ENCODE results near the gene BABAM2.

Gene BABAM2

DNA sequence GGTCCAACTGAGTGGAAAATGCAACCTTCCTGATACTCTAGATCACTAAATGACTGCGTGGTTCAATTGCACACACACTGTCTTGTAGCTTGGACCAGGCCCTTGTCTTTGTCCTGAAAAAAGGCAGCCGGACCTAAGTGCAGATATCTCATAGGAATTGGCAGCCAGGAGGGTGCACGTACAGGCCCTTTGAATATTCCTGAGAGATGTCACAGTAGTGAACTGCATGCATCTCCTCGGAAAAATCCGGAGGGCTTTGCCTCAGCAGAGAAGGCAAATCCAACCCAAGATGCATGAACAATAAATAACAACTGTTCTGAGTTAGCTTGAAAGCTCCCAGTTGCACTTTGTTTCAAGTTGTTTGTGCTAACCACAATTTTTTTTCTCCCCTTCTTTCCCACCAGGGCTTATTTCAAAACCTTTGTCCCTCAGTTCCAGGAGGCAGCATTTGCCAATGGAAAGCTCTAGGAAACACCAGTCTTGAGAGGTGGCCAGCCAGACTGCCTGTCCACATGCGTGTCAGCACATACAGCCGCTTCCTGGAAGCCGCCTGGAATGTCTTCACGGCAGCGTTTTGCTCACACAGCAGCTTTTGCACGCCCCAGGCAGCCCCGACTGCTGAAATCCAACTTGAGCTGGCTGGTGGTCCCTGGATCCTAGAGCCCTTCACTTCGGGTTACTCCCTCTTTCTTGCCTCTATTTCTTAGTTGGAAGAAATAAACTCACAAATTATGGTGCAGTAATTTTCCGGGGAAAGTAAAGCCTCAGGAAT is 447.7 kb downstream of the BABAM2 start:
- DNase-seq, result no peak

DNA sequence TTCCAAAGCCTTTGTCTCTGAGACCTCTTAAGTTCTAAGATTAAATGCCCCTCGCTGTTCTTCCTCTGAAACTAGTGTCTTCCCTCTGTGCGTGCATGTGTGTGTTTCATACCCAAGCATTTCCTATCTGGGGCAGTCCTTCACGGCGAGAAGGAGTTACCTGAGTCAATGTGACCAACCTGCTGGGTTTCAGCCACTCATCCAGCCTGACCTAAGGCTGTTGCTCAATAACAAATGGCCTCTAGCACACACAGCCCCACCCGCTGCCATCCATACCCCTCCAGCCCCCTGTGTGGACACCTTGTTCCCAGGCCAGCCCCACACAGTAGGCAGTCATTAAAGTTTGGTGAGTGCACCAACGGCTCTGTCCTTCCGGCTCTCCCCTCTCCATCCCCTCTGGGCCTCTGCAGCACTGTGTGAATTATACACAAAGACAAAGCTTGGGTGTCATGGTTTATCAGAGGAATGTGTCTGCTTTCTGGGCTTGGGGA is 448.3 kb downstream of the BABAM2 start:
- no peak for DNase-seq

DNA sequence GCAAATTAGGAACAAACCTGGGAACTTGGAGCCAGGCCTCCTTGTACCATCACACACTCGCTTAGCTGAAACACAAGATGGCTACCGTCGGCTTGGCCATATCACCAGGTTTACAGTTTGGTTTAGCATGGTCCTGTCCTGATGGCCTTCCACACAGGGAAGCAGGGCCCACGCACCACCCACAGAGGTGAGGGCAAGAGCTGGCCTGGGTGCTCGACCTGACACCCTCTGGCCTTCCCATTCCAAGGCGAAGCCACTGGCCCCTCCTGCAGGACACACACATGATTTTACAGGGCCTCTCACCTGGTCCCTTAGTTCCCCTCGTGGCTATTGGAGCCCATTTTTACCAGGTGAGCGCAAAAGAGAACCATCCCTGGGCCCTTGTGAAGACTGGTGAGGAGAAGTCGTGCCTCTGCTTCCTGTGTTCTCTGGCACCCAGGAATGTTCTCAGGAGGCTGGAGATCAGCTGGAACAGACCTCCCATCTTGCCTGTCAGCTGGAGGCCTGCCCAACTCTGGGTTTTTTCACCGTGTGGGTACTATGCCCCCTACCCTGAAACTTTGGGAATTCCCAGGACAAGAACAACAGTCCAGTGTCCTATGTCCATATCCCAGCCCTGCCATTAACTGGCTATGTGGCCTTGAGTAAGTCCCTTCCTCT is 449.1 kb downstream of the BABAM2 start:
- no peak for DNase-seq

DNA sequence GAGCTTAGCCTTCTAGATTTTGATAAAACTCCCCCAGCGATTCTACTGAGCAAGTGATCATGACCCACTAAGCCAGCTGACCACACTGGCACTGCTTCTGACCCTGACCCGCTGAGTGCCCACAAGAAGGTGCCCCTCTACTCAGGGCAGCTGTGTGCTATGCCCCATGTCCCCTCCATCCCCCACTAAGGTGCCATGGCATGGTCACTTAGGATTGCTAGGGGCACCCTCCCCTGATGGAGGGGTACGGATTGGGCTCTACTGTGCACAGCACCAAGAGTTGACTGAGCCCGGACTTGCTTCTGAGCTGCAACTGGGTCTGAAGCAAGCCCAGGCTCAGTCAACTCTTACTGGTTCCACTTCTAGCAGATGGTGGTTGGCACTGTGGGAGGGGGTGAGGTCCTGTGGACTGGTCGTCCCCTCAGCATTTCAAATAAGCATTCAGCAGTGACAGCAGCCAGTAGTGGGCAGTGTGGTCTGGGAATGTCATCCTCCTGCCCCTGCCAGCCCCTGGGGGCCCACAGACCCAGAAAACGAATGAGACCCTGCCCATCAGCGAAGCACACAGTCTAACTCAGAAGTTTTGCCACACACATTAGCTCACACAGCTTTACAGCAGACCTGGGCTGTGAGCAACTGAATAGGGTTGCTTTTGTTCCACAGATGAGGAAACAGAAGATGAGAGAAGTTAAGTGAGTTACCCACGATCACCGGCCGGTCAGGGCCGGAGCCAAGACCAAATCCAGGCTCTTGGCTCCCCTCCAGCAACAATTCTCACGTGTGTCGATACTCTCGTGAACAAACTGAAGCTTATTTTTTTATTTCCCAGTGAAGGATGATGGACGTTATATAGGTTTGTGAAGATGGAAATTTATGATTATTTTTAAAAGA is 450.0 kb downstream of the BABAM2 start:
- no peak for DNase-seq

DNA sequence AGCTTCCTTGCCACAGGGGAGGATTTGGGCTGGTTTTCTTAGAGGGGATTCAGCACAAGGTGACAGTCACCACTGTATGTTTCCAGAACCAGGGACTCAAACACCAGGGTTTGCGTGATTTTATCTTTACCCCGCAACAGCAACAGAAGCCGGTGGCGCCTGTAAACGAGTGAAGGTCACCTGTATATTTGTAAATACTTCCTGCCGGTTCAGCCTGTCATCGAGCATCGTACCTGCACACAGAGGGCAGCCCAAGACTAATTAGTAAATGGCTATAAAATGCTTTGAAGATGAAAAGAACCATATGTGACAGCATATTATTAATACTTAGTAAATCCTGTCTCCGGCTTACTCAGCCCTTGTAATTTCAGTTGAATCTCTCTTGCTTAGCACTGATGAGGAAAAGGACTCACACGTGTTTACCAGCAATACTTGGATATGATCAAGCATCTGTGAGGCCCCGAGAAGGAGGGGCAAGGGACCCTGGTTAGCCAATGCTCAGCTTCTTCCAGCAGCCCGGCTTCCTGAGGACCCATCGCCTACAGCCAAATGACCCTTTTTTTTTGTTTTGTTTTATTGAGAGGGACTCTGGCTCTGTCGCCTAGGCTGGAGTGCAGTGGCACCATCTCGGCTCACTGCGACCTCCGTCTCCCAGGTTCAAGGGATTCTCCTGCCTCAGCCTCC is 450.8 kb downstream of the BABAM2 start:
- DNase-seq, result no peak

DNA sequence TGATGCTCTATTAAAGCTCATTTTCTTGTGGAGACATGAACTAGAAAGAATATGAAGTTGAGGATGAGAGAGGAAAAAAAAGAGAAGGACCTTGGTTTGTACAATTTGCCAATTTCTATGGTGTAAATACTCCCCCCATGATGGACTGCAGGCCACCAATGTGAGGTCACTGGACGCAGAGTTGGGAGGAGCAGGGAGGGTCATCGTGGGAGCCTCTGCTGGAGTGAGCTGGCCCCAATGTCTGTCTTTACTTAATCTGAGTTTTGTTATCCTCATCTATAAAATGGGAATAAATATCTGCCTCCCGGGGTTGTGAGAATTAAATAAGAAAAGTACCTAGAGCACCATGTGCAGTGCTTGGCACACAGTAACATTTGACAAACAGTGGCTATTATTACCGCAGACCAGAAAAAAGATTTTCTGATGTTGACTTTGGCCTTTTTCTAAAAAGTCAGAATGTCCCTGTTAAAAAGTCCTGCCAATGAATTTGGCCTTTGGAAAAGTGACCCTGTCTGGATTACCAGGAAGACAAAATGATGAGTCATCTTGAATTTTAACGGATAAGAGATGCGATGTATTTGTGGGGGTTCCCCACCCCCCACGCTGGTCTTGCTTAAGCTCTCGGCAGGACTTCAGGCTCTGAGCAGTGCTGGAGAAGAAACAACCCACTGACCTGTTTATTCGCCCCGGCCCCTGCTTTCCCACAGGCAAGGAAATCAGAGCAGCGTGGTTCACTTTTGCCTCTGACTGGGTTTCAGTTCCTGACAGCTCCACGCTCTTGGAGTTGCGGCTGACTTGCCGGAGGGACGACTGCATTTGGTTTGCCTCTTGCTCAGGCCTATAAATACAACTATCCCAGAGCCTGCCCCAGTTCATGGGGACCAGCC is 451.8 kb downstream of the BABAM2 start:
- no peak for DNase-seq

DNA sequence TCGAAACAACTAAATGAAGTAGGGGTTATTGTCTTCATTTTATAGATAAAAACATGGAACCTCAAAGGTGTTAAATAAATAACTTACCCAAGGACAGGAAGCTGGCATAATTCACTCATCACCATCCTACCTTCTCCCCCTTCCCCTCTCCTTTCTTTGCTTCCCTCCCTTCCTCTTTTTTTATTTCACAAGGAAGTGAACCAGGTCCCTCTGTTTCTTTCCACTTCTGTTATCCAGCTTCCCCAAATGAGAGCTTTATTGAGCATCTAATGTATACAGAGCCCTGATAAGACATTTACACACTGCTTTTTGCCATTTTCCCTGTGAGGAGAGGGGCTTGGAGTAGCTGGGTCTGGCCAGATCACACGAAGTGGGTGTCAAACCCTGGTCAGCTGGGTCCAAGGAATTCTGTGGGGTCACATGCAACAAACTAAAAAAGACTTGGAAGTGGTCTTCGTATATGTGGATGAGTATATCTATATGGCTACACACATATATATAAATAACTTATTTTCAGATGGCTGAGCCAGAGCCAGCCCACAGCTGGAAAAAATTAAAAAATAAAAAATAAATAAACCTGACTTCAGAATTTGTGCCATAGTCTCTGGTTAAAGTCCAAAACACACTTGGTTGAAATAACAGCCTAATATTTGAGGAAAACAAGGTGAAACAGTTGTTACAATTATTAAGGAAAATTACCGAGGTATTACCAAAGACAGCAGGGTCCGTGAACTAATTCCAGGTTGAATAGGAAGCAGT is 452.8 kb downstream of the BABAM2 start:
- DNase-seq, result no peak

DNA sequence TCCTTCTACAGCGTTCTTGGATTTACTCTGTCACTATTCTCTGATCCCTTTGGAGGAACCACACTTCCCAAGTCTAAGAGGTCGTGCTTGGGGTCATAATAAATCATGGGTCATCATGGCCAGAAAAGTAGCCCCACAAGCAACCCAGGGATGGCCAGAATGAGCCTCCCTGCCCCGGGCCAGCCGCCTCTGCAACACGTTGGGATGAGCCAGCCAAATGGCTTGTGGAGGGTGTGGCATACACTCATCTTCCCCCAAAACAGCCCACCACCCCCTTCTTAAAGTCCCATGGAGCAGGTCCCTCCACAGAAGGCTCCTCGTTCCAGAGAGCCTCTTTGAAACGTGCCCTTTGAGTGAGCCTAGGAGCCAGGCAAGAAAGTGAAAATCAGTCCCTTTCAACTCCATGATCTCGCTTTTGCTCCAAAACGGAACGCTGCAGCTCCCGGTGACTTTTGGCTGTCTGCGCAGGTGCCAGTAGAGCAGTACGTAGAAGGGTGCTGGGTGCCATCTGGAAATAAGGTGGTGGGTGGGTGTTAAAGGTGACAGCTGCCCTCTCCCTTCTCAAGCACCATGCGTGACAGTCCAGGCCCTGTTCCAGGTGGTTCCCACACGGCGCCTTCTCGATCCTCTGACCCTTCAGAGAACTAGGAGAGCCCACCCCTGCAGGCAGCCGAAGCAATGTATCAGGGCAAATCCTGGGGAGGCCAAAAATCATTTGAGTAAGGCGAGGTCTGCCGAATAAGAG is 453.6 kb downstream of the BABAM2 start:
- no peak for DNase-seq

DNA sequence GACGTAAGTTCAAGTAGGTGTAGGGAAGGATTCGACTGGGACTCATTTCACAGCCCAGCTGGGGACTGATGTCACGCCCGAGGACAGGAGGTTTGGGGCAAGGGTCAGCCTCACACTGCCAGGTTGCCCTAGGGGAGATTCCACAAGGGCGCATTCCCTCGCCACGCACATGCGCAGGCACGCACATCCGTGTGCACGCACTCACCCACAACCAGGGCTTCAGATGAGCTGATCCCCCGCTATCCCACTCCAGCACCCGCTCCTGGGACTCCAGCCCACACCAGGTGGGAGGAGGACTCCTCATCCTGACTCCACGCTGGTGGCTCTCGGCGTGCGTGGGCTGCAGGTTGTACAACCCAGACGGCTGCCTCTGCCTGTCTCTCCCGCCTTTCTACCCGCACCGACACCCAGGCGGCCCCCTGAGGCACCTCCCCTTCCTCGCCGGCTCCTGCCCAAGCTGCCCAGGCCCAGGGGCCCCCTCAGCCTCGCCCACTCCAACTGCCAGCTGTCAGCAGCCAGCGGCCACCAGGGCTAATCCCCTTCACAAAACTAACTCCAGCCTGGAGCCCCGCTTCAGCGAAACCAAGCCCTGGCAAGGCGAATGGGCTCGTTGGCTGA is 454.3 kb downstream of the BABAM2 start:
- no peak for DNase-seq

DNA sequence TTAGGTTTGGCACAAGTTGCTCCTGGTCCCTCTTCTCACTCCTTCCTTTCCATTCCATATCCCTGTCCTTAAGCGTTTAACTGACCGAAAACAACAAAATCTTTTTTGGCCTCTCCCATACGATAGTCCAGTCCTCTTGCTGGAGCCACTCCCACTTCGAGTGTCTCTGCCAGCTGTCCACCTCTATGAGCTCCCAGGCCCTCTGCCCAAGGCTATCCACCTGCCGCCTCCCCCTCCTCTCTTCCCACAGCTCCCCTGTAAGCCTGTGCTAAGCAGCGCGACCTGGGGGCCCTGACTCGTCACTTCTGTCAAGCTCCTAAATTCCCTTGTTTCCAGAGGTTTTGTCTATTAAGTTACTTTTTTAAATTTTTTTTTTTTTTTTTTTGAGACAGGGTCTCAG is 455.1 kb downstream of the BABAM2 start:
- DNase-seq, result no peak

DNA sequence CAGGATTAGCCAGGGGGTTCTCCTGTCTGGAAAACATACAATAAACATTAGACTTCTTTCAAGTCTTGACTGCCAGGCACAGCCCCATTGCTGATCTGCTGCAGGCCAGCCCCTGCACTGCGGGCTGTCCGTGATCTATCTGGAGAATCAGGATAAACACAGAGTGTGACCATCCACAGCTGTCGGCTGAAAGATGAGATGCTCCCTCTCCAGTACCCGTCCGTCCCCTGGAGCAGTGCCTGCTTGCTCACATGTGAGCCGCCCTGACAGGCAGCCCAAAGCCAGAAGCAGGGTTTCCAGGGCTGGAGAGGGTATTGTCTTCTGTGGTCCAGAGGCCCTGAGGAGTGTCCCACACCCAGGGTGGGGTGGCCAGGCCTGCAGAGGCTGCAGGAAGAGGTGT is 456.1 kb downstream of the BABAM2 start:
- no peak for DNase-seq

DNA sequence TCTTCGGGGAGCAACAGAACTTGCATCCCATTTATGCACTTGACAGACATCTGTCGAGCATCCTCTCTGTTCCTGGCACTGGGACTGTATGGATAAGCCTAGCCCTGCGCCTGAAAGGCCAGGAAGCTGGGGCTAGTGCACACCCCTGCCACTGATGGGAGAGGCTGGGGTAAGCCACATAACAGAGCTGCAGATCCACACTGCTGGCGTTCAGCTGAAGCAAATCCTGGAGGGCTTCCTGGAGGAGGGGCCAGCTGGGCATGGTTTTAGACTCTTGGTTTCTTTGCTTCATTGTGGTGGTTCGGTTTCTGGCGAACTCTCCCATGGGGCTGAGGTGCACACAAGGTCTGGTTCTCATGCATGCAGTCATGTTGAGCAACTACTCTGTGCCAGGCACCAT is 456.7 kb downstream of the BABAM2 start:
- DNase-seq, result no peak

DNA sequence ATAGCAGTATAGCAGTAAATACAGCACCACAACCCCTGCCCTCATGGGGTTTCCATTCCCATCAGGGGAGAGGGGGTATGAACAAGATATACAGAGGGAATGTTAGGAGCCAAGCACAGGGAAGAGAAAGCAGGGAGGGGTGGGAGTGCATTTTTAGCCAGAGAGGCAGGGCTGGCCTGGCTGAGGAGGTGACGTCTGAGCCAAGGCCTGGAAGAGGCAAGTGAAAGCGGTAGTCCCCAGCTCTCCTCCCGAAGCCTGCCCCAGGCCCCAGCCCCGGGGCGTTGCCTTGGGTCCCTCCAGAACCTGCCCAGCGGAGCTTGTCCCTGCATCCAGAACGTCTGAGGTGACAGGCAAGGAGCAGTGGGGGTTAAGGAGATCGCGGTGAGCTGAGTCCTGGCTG is 457.1 kb downstream of the BABAM2 start:
- no peak for DNase-seq

DNA sequence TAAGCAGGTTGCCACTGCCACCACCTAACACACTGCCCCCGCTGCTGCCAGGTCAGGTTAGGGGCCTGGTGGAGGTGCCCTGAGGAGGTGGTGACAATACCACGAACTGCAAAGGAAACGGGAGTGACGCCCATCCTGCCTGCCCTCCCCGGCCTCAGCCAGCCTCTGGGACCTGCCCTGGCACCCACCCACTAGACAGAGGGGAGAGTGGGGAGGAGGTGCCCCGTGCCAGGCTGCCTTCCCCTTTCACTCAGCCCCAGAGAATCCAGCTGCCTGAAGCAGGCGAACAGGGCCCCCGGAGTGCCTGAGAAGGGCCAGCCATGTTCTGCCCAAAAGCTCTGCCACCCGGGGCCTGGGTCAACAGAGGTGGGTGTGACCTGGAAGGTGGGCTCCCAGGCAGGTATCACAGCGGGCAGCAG is 457.6 kb downstream of the BABAM2 start:
- no peak for DNase-seq

DNA sequence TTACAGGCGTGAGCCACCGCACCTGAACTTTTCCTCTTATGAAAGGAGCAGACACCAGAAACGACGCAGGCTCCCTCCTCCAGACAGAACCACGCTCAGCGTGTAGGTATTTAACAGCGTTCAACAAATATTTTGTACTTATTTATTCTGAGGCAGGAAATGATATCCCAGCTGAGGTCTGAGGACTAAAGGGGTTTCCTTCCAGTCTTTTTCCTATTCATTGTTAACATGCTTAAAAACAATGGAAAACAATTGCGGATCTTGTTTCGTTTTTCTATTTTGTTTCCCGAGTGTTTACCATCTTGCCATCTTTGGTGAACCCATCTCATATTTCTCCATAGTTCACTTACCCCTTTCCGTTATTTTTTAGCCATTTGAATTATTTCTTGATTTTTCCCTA is 458.4 kb downstream of the BABAM2 start:
- no peak for DNase-seq

DNA sequence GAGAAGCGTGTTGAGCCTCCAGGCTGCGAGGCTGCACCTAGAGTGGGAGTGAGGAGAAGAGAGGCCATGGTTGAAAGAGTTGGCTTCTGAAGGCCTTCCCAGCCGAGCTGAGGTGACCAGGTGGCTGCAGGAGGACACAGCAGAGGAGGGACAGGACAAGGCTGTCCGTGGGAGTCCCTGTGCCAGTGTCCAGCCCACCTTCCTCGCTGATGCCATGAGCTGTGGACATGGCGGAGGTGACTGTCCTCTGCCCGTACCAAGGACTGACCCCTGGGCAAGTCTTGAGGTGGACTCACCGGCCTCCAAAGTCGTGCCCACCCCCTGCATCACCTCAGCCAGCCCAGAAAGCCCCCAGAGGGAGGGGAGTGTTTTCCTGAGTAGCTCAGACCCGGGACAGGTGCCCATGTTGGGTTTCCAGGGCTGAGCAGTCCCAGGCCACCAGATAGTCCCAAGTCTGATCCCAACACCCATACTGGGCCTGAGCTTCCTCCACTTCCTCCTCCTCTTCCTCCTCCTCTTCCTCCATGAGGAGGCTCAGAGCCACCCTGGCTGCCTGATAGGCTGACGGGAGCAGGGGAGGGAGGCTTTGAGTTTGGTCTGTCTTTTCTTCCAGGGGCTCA is 459.1 kb downstream of the BABAM2 start:
- no peak for DNase-seq

DNA sequence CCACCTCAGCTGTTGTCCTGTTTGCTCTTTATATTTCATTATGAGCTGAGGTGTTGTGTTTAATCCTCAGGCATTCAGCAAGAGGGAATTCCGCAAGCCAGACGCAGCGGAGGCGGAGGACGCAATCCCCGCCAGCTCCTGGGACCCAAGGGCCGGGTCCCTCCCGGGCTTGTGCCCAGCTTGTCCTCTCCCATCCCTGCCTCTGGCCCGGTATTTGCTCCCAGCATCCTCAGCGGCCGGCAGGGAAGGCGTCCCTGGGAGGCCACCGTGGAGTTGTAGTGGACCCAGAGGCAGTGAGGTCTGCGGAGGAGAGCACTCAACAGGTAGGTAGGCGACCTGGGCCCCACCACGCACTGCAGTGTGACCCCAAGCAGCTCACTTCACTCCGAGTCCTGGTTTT is 459.7 kb downstream of the BABAM2 start:
- no peak for DNase-seq

DNA sequence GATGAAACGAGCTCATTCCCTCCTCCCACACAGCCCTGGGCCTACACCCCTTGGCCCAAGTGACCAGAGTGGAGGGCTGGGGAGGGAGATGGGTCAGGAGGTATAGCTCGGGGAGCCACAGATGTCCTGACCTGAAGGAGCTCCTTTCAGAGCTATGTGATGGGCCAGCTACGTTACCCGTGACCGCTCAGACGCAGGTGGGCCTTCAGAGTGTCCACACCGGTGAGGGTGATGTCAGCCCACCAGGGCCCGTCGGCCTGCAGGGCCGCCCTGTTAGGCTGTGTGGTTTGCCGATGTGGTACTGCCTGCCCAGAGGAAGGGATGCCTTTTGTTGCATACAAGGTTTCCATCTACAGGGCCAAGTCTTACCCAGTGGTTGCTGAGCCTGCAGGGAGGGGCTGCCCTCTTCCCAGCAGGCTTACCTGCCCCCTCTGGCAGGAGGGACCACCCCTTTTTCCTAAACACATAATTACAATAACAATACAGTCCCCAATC is 460.3 kb downstream of the BABAM2 start:
- DNase-seq, result no peak

DNA sequence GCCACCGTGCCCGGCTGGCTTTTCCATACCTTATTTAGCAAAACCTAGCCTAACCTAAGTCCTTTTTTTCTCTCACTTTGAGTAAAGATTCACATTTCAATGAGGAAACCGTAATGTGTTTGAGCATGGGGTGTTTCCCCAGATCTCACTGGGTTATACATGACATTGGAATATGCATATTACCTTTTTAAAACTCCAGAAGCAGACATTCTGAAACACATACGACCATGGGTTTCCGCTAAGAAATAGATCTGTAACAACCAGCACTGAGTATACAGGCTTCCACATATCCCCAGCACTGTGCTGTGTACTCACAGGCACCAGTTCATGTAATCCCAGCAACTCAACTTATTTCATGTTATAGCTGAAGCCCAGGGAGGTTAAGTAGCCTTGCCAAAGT is 461.1 kb downstream of the BABAM2 start:
- DNase-seq, result no peak

Data from DMS53 (cell line).